Measurements from ENCODE around the gene SLC4A8. TPM values are rescaled to one million over a fixed set of nuclear protein-coding genes. Genes with fewer than 3 reads are reported as not detected.

The SLC4A8 gene
- total RNA-seq, 2 donors from 2014 or later, result 0.50 to 10.5 TPM

DNA sequence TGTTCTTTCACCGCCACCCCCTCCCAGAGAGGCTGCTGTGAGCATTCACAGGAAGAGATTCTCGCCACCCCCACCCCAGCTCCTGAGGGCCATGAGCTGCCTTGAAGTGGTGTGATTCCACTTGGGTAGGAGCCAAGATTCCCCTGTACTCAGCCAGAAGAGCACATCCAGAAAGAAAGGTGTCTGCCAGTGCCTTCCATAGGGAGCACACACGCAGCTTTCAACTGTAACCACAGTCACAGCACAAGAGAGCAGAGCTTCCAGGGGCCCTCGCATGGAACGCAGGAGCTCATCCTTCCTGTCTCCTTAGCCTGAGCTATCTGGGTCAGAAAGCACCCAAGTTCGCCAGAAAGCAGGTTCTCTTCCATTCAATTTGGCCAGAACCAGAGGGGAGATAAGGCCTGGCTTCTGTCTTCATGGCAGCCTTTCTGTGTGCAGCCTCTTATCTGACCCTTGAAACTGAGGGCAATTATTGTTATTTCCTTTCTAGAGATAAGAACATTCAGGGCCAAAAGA lies 99.8 kb downstream of the SLC4A8 start:
- no peak for DNase-seq (ENCODE audit: low spot score)
- H3K9me3 ChIP-seq, result no peaks in the 10 kb centered on the region
- intact Hi-C loops (cut with DNase I), result no loop called here
- 67% methylated on average over 6 of the region's 6 CpGs for WGBS
- no peaks in the 10 kb centered on the region for H3K4me1 ChIP-seq (replicated peaks)
- H3K27ac ChIP-seq, result no peak overlapping the region
- H3K36me3 ChIP-seq, result no peaks in the 10 kb centered on the region
- H3K4me3 ChIP-seq, result no peak overlapping the region
- H3K27me3 ChIP-seq (replicated peaks; ENCODE audit: insufficient read depth), result no peaks in the 10 kb centered on the region
- TF ChIP-seq POLR2AphosphoS5 (IDR thresholded peaks at IDR 0.05) (no peak), POLR2A (IDR thresholded peaks at IDR 0.05) (no peak)

DNA sequence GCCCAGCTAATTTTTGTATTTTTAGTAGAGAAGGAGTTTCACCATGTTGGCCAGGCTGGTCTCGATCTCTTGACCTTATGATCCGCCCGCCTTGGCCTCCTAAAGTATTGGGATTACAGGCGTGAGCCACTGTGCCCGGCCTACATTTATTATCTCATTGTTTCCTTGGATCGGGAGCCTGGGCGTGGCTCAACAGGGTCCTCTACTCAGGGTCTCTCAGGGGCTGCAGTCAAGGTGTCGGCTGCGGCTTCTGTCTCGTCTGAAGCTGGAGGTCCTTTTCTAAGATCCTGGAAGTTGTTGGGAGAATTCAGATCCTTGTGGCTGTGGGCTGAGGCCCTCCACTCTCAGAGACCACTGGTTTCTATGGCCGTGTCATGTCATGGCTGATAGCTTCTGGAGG lies 100.9 kb downstream of the SLC4A8 start:
- Histone ChIP-seq H3K36me3 (no peaks in the 10 kb centered on the region), H3K9me3 (no peaks in the 10 kb centered on the region), H3K27me3 (replicated peaks; ENCODE audit: insufficient read depth) (no peaks in the 10 kb centered on the region), H3K4me1 (replicated peaks) (no peaks in the 10 kb centered on the region), H3K4me3 (no peak overlapping the region), H3K27ac (no peak overlapping the region)
- intact Hi-C loops (cut with DNase I), result no loop called here
- TF ChIP-seq, protein P1, sequence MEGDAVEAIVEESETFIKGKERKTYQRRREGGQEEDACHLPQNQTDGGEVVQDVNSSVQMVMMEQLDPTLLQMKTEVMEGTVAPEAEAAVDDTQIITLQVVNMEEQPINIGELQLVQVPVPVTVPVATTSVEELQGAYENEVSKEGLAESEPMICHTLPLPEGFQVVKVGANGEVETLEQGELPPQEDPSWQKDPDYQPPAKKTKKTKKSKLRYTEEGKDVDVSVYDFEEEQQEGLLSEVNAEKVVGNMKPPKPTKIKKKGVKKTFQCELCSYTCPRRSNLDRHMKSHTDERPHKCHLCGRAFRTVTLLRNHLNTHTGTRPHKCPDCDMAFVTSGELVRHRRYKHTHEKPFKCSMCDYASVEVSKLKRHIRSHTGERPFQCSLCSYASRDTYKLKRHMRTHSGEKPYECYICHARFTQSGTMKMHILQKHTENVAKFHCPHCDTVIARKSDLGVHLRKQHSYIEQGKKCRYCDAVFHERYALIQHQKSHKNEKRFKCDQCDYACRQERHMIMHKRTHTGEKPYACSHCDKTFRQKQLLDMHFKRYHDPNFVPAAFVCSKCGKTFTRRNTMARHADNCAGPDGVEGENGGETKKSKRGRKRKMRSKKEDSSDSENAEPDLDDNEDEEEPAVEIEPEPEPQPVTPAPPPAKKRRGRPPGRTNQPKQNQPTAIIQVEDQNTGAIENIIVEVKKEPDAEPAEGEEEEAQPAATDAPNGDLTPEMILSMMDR (IDR thresholded peaks at IDR 0.05), result no peak
- no peak for TF ChIP-seq POLR2AphosphoS5 (IDR thresholded peaks at IDR 0.05)
- no peak for TF ChIP-seq POLR2A (IDR thresholded peaks at IDR 0.05)
- WGBS, result 94% methylated on average over 11 of the region's 11 CpGs
- no peak for DNase-seq (ENCODE audit: low spot score)

DNA sequence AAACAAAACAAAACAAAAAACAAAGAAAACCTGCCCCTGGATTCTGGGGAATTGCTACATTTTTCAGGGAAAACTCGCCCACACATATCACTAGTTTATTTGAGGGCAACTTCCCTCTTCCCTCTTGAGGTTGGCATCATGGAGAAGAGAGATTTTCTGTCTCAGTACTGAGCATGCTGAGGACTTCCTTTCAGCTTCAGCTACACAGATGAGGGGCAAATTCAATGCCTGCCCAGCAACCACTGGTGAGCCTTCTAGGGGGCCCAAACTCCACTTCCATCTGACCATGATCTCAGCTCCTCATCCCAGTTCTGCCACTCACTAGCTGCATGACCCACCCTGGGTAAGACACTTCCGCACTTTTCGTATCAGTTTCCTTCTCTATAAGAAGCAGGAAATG lies 103.3 kb downstream of the SLC4A8 start:
- Histone ChIP-seq H3K4me1 (replicated peaks) (no peaks in the 10 kb centered on the region), H3K36me3 (no peaks in the 10 kb centered on the region), H3K27me3 (replicated peaks; ENCODE audit: insufficient read depth) (no peaks in the 10 kb centered on the region), H3K27ac (no peak overlapping the region), H3K9me3 (no peaks in the 10 kb centered on the region), H3K4me3 (no peak overlapping the region)
- DNase-seq (ENCODE audit: low spot score), result no peak
- TF ChIP-seq, protein P1 (IDR thresholded peaks at IDR 0.05), result no peak
- TF ChIP-seq POLR2AphosphoS5 (IDR thresholded peaks at IDR 0.05) (no peak), POLR2A (IDR thresholded peaks at IDR 0.05) (no peak)
- intact Hi-C loops (cut with DNase I), result no loop called here
- WGBS, result 92% methylated on average over 3 of the region's 3 CpGs

DNA sequence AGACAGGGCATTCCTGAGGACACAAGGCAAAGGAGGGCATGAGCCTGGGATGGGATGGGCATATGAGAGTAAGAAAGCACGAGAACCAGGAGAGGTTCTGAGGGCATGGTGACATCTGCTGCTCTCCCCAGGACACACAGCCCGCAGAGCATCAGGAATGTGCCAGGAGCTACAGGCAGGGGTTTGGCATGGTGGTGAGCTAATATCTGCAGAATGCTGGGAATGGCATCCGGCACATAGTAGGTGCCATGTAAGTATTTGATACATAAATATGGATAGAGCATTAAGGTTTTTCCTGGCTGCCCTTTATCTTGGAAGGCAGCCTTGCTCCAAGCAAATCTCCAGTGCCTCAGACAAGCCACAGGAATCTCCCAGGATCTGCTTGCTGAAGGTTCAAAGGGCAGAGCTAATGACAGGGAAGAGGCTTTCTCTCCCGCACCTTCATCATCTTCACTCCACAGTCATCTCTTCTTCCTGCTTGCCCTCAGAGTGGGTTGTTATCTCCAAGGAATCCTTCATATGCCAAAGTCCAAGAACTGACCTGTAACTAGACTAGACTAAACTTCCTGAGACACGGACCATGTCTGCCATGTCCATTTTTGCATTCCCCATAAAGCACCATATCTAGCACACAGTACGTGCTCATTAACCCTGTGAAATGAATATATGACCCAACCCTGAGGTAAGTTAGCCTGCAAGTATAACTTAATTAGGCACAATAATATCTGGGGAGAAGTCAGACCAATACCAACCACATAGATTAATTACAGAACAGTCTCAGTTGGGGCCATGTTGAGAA lies 104.4 kb downstream of the SLC4A8 start:
- Histone ChIP-seq H3K9me3 (no peaks in the 10 kb centered on the region), H3K4me3 (no peak overlapping the region), H3K4me1 (replicated peaks) (no peaks in the 10 kb centered on the region), H3K27ac (no peak overlapping the region), H3K27me3 (replicated peaks; ENCODE audit: insufficient read depth) (no peaks in the 10 kb centered on the region), H3K36me3 (no peaks in the 10 kb centered on the region)
- TF ChIP-seq POLR2AphosphoS5 (IDR thresholded peaks at IDR 0.05), result no peak
- no peak for TF ChIP-seq POLR2A (IDR thresholded peaks at IDR 0.05)
- TF ChIP-seq, protein P1 (IDR thresholded peaks at IDR 0.05), result no peak
- intact Hi-C loops (cut with DNase I), result no loop called here
- 92% methylated on average over 6 of the region's 6 CpGs for WGBS
- DNase-seq (ENCODE audit: low spot score), result no peak

DNA sequence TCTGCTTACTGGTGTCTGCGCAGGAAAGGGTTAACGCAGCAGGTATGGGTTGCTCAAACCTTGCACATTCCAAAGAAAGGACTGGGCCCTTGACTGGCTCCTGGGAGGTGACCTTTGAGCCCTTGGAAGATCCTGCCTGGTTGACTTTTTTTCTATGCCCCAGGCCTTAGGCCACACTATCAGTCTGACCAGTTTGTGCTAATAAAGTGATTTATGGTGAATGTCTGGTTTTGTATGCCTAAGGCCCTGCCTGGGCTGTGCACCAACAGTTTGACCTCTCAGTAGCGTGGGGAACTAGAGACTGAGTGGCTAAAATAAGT lies 105.0 kb downstream of the SLC4A8 start:
- H3K4me3 ChIP-seq, result no peak overlapping the region
- no peak for DNase-seq (ENCODE audit: low spot score)
- WGBS, result 83% methylated on average over 3 of the region's 3 CpGs
- no peak for TF ChIP-seq POLR2AphosphoS5 (IDR thresholded peaks at IDR 0.05)
- TF ChIP-seq, protein P1 (IDR thresholded peaks at IDR 0.05), result no peak
- intact Hi-C loops (cut with DNase I), result no loop called here
- no peaks in the 10 kb centered on the region for H3K4me1 ChIP-seq (replicated peaks)
- peaks cover 3% of the 10 kb centered on the region for H3K27me3 ChIP-seq (replicated peaks; ENCODE audit: insufficient read depth)
- no peak overlapping the region for H3K27ac ChIP-seq
- H3K9me3 ChIP-seq, result no peaks in the 10 kb centered on the region
- no peaks in the 10 kb centered on the region for H3K36me3 ChIP-seq
